NCI-H345 treated with DMSO at 0.1 percent for 48 hours (cell line): ENCODE results near the gene FCHSD2.
"Not testable (repeated sequence)": the region's sequence is repeated elsewhere in the genome, so short reads cannot be mapped to it uniquely, and the experiment has no call there.

Experiments used
- DNase-seq: peaks from one replicate; lab custom pipeline; 2025; ENCODE audit not compliant: unreplicated experiment; lab: John Stamatoyannopoulos, UW

Gene FCHSD2

DNA sequence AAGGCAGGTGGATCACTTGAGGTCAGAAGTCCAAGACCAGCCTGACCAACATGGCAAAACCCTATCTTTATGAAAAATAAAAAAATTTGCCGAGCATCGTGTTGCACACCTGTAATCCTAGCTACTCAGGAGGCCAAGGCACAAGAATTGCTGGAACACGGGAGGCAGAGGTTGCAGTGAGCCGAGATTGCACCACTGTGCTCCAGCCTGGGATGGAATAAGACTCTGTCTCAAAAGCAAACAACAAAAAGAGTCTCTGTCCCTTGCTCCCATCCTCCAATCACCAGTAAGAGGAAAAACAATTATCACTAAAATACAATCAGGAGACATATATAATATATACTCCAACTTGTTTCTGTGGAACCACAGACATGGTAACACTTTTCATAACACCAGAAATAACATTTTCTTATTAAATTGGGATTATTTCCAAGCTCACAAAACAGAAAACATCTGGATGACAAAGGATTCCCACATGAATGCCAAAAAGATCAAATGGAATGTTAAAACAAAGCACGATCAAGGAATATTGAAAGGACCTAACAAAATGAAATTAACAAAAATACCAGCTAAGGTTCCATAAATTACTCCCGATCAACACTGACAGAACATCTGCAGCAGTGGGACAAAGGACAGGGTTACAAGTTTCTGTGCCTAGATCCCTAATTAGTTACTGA, 15.2 kb downstream of the FCHSD2 start:
- no peak for DNase-seq

DNA sequence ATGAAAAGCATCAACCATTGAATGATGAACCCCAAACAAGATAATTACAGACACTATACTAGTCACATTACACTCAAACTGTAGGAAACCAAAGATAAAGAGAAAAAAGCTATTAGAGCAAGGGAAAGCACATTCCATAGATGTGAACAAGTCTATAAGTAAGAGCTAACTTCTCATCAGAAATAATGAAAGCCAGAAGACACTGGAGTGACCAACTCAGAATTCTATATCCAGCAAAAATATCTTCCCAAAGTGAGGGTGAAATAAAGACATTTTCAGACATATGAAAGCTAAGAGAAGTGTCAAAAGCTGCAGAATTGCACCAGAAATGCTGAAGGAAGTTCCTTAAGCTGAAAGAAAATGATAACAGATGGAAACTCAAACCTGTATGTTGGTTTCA, 17.3 kb downstream of the FCHSD2 start:
- no peak for DNase-seq

DNA sequence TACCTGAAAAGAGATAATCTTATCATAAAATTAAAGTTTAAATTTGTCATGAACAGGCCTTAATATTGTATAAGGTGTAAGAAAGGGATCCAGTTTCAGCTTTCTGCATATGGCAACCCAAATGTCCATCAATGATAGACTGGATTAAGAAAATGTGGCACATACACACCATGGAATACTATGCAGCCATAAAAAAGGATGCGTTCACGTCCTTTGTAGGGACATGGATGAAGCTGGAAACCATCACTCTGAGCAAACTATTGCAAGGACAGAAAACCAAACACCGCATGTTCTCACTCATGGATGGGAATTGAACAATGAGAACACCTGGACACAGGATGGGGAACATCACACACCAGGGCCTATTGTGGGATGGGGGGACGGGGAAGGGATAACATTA, 18.2 kb downstream of the FCHSD2 start:
- not testable (repeated sequence) for DNase-seq

DNA sequence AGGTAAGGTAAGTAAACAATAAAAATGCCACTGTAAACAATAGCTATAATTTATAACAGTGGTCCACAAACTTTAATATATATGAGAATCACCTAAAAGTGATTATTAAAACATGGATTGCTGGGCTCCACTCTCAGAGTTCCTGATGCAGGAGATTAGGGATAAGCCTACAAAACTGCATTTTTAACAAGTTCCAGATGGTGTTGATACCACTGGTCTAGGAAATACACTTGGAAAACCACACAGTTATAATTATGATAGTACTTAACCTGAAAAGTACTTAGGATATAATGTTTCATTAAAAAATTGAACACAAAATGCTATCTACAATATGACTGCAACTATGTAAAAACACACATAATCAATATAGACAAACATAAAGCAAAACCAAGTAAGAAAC, 20.4 kb downstream of the FCHSD2 start:
- DNase-seq = no peak

DNA sequence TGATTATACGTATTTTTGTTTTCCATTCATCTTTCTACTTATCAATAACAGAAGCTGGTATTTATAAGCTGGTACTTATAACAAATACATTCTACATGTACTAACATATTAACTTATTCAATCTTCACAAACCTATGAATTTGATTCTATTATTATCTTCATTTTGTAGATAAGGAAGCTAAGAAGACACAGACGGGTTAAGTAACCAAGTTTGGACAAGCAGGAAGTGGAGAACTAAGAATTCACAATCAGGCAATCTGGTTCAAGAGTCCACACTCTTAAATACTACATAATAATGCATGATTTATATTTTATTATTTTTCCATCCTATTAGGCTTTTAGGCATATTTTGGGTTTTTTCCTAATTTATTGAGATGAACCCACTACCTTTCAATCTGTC, 25.0 kb downstream of the FCHSD2 start:
- DNase-seq = no peak

DNA sequence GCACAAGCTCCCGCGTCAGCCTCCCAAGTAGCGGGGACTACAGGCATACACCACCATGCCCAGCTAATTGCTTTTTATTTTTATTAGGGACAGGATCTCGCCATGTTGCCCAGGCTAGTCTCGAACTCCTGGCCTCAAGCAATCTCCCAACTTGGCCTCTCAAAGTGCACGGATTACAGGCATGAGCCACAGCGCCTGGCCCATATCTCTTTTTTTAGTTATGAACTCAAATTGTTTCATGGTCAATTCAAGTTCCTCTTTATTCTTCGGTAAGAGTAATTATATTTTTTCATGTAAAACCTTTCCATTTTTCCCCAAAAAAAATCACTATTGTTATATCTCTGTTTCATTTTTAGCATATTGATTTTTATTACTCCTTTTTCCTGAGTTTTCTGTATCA, 25.5 kb downstream of the FCHSD2 start:
- no peak for DNase-seq

DNA sequence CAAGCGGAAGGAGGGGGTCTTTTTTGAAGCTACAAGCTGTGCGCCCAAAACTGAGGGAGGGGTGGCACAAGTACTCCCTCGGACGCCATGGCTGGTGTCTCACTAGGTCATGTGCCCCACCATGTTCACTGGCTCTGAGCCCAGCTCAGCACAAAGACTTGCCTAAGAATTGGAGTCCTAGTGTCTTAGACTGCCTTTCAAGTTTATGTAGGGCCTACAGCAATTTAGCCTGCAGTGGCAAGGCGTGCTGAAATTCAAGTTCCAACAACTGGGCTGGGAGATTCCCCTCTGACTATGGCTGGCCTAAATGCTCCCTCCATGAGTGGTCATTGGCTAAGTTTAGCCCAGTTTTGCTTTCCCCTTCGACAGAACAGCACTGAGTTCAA, 27.3 kb downstream of the FCHSD2 start:
- DNase-seq = no peak

DNA sequence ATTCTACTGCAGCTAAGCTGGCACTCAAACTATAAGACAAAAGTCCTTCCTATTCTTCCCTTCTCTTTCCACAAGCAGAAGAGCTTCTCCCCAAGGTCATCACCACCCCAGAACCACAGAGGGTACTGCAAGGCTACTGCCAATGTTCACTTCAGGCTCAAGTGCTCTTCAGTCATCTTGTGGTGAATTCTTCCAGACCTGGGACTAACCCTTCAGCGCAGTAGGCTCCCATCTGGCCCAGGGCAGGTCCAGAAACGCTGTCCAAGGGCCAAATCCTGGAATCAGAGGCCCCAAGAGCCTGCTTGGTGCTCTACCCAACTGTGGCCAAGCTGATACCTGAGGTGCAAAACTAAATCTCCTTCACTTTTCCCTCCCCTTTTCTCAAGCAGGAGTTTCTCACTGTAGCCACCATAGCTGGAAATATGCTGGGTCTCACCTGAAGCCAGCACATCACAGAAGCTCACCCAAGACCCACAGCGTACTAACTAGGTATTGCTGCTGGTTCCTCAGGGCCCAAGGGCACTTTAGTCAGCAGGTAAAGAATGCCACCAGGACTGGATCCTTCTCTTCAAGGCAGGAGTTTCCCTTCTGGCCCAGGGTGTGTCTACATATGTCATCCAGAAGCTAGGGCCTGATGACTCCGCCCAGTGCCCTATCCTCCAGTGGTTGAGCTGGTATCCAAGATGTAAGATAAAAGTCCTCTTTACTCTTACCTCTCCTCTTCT, 27.8 kb downstream of the FCHSD2 start:
- DNase-seq = no peak

DNA sequence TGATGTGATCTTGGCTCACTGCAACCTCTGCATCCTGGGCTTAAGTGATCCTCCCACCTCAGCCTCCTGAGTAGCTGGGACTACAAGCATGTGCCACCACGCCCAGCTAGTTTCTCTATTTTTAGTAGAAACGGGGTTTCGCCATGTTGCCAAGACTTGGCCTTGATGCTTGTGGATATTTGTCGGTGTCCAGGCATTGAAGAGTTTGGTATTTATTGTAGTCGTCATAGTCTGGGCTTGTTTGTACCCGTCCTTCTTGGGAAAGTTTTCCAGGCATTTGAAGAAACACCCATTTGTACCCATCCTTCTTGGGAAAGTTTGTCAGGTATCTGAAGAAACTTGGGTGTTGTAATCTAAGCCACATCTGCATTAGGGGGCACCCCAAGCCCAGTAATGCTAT, 28.7 kb downstream of the FCHSD2 start:
- no peak for DNase-seq

DNA sequence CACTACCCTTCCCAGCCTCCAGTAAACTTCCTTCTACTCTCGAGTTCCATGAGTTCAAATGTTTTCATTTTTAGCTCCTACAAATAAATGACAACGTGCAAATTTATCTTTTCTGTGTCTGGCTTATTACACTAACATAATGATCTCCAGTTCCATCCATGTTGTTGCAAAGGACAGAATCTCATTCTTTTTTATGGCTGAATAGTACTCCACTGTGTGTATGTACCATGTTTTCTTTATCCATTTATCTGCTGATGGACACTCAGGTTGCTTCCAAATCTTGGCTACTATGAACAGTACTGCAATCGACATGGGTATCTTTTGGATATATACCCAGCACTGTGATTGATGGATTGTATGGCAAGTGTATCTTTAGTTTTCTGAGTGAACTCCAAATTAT, 34.5 kb downstream of the FCHSD2 start:
- DNase-seq = no peak

DNA sequence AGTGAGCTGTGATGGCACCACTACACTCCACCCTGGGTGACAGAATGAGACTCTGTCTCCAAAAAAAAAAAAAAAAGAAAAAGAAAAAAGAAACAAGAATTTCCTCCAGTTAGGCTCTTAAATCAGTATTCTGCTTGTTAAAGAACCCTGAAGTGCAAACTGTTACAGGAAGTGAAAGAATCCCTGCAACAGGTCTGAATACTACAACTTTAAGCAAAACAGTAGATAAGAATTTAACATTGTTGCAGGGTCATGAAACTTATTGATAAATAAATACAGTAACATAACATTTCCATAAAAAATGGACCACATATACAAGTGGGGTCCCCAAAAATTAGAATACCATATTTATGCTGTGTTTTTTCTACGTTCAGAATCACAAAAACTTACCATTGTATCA, 35.8 kb downstream of the FCHSD2 start:
- DNase-seq = no peak

DNA sequence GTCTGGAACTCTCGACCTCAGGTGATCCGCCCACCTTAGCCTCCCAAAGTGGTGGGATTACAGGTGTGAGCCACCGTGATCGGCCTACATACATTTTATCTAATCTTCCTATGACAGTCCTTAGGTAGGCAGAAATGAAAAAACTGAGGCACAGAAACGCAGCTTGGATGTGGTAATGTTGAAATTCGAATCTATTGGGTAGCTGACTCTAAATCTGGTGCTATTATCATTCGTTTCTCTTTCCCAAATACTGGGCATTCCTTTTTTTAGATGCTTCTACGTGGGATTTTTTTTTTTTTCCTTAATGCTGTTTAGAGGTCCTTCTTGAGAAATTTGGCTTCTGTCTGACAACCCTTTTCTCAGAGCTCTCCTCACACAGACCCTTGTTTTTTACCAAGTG, 41.5 kb downstream of the FCHSD2 start:
- no peak for DNase-seq

DNA sequence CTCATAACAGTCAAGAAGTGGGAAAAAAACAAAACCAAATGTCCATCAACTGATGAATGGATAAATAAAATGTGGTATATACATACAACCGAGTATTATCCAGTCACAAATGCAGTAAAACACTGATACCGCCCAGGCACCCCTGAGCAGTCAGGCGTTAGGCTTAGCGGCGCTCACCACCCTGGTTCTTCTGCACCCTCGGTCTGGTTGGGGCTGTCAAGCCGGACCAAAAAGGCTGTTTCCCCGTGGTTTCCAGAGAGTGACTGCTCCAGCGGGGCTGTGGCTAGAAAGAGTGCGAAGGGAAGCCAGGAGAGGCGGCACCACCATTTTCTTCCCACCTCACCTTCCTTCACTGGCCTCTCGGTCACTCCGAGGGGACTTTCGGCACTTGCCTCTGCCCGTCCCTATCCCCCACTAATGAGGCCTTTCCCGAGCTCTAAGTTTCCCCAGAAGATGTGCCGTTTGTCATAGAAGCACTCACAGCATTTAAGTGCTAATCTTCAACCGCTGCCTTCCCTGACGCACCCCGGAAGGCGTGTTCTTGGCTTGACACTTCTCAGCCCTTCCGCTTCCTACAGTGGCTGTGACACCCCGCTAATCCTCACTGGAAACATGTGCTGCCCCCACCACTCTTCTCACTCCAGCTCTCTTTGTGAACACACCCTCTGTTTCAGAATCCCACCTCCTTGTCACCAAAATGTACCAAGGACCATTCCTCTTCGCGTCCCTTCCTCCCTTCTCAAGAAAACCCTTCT, 42.4 kb downstream of the FCHSD2 start:
- no peak for DNase-seq

DNA sequence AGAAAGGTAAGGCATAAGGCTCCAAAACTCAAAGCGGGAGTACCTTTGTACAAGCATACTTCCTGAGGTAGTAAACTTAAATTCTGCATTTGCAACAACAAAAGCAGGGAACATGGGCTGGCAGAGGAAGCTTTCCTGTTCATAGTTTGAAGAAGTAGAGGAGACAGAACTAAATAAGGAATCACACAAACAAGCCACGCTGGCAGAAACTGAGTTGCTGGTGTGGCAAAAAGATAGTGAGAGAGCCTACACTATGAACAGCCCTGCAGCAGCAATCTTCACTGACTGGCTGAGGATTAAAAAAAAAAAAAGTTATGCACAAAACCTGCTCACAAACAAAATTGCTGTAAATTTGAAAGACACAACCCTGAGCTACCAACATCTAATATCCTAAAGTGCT, 46.5 kb downstream of the FCHSD2 start:
- DNase-seq = no peak

DNA sequence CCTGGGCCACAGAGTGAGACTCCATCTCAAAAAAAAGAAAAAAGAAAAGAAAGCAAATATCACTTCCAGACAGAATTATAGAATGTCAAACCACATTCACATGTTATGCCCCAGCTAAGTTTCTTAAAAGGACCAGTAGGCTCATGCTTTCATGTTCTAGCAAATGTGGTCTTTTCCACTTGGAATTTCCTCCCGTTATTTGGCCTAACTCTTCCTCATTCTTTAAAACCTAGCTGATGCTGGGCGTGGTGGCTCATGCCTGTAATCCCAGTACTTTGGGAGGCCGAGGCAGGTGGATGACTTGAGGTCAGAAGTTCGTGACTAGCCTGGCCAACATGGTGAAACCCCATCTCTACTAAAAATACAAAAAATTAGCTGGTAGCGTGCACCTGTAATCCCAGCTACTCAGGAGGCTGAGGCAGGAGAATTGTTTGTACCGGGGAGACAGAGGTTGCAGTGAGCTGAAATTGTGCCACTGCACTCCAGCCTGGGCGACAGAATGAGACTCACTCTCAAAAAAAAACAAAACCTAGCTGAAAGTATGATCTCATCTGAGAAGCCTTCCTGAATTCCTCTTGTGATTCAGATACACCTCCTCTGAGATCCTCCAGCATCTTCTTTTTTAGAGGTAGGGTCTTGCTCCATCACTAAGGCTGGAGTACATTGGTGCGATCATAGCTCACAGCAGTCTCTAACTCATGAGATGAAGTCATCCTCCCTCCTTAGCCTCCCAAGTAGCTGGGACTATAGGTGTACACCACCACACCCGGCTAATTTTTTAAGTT, 50.4 kb downstream of the FCHSD2 start:
- DNase-seq = no peak

DNA sequence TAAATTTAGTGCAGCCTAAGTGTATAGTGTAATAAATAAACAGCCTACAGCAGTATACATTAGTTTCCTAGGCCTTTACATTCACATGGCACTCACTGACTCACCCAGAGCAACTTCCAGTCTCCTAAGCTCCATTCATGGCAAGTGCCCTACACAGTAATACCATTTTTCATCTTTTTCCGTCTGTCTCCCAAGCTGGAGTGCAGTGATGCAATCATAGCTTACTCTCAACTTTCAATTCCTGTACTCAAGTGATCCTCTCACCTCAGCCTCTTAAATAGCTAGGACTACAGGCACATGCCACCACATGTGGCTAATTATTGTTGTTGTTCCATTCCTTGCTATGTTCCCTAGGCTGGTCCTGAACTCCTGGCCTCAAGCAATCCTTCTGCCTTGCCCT, 54.4 kb downstream of the FCHSD2 start:
- no peak for DNase-seq

DNA sequence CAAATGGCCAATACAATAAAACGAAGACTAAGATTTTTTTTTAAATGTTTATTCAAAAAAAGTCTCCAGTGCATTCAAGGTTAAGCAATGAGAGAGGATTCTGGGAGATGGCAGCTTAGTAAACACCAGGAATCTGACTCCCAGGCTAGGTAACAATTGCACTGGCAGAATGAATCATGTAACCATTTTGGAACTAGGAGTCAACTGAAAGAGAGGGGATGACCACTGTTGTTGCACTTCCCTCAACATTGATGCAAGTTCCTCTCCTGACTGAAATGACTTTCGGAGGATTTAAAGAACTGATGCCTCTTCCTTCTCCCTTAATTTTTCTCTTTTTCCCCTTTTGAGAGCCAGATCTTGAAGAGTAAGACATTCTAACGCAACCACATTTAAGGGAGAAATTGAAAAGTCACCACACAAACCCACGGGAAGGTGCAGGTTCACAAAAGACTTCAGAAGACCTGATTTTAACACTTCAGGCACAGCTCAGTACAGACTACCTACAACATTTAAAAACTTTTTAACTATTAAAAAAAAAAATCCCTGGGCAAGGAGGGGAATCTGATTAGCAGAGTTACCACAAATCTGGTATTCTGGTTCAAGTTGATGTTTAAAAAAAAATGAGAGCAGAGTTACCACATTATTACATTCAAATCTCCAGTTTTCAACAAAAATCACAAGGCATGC, 56.8 kb downstream of the FCHSD2 start:
- no peak for DNase-seq

DNA sequence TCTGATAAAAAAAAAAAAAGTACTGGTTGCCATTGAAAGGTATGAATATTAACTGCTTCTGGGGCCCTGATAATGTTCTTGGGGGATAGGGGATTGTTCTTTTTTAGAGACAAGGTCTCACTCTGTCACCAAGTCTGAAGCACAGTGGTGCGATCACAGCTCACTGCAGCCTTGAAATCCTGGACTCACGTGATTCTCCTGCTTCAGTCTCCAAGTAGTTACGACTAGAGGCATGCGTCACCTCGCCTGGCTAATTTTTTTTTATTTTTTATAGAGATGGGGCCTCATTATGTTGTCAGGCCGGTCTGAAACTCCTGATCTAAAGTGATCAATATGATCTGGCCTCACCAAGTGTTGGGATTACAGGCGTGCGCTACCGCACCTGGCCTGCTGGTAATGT, 63.5 kb downstream of the FCHSD2 start:
- no peak for DNase-seq

DNA sequence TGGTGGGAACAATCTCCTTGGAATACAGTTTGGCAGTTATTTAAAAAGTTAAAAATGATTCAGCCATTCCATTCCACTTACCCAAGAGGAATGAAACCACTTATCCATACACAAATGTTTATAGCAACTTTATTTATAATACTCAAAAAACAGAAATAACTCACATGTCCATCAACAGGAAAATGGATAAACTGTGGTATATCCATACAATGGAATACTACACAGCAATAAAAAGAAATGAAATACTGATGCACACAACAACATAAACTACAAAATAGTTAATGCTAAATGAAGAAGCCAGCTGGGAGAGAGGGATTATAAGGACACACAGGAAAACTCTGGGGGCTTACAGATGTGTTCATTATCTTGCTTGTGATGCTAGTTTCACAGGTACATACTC, 64.7 kb downstream of the FCHSD2 start:
- no peak for DNase-seq

DNA sequence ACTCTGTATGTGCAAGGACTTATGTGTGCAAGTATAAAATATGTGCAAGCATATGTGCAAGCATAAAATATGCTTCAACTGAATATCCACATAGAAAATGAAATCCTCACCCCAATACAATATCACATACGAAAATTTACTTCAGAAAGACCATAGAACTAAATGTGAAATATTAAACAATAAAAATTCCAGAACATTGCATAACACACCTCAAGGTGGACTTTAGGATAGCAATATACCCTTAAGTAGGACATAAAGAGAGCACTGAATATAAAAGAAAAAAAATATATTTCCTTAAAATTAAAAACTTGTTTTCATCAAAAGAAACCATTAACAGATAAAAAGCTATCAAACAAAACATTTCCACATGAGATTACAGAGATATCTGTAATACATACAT, 67.8 kb downstream of the FCHSD2 start:
- DNase-seq = no peak

DNA sequence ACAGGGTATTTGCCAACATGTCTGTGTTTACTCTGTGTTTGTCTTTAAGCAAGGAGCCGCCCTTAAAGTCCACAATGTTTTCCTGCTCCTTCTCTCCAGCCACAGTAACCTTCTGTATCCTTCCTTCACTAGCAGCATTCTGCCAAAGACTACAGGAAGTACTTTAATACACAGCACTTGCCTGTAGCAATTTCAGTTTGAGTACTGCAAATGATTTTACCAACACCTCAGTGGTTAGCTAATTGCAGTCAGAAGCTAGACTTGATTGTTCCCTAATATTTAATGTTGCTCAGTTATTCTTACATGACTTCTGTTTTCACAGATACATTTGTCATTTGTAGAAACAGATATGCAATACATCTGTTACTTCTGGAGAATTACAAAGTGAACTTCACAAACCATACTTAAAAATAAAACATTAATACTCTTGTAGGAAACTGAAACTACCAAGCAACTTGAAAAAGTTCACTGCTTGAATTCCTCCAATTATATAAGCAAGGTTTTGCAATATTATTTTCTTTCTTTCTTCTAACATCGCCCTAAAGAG, 69.1 kb downstream of the FCHSD2 start:
- no peak for DNase-seq
